ENCODE measurements around the gene LIMK1.
"Not testable (repeated sequence)": the region's sequence is repeated elsewhere in the genome, so short reads cannot be mapped to it uniquely, and the experiment has no call there.

The LIMK1 gene

DNA sequence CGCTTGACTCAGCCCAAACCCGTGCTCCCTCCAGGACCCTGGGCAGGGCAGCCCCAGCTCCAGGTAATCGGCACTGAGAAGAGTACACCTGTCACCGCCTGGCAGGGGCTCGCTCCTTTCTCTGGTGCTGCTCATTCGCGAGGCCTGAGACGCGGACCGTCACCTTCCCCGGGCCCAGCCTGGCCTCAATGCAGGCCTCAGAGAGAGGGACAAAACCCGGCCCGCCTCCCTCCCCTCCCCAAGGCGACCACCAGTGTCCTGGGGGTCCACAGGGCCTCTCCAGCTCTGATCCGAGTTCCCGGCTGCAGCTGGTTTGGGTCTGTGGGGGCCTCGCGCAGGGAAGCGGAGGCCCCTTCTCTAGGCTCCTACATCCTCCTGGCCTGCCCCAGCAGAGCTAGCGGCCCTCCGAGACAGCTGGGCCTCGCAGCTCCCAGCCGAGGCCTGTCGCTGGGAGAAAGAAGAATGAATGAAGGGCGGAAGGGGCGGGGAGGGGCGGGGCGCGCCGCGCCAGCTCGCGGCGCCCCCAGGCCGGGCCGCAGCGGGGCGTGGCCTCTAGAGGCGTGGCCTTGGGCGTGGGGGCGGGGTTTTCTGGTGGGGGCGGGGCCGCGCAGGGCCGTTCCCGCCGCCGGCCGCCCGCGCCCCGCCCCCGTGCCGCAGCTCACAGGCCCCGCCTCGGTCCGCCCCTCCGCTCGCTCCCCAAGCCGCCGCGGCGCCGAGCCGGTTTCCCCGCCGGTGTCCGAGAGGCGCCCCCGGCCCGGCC is at the start of gene LIMK1:
Gene LIMK1 (plus strand): TSS at position 688 of the 760 bp plus-strand sequence. CDS start 187 bp downstream, outside the sequence.
- DNase-seq (ENCODE audit: low read depth in 2 of 2), result peak; percentile 65 to 71

DNA sequence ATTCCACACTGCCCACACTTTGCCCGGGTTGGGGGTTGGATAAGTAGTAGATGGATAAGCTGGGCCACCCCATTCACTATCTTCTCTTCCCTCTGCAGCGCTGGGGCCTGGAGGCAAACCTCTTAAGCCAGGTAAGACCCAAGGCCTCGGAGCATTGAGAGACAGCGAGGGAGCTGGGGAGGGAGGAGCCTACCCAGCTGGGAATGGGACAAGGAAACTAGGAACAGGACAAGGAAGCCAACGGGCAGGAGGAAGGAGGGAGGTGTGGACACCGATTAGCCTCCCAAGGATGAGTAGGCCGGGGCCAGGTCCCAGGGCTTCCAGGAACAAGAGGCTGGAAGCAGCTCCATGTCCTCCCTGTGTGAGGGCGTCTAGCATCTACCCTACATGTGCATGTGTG is 46.0 kb upstream of the LIMK1 start:
- no peak for DNase-seq (ENCODE audit: low read depth in 2 of 2)

- DNase-seq (ENCODE audit: low read depth in 2 of 2), result no peak
Observed at GRCh38 chr7:74038194-74038961, 45.2 kb upstream of the LIMK1 start.

DNA sequence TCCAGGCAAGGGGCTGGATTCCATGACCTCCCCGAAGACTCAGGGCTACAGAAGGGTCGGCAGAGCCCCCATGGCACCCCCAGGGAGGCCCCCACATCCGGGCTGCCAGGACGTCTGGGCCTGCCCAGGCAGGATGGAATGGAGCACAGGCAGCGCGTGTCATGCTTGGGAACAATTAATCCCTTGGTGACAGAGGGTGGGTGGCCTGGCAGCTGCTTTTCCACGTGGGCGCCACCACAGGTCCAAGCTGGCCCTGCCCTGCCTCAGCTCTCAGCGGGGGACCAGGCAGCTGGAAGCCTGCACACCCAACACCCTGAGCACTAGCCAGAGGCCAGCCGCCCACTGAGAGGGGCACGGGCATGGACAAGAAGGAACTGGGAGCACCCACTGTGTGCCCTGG is 44.3 kb upstream of the LIMK1 start:
- DNase-seq (ENCODE audit: low read depth in 2 of 2), result no peak

GRCh38 chr7:74040101-74040790 is 43.4 kb upstream of the LIMK1 start:
- no peak for DNase-seq (ENCODE audit: low read depth in 2 of 2)

DNA sequence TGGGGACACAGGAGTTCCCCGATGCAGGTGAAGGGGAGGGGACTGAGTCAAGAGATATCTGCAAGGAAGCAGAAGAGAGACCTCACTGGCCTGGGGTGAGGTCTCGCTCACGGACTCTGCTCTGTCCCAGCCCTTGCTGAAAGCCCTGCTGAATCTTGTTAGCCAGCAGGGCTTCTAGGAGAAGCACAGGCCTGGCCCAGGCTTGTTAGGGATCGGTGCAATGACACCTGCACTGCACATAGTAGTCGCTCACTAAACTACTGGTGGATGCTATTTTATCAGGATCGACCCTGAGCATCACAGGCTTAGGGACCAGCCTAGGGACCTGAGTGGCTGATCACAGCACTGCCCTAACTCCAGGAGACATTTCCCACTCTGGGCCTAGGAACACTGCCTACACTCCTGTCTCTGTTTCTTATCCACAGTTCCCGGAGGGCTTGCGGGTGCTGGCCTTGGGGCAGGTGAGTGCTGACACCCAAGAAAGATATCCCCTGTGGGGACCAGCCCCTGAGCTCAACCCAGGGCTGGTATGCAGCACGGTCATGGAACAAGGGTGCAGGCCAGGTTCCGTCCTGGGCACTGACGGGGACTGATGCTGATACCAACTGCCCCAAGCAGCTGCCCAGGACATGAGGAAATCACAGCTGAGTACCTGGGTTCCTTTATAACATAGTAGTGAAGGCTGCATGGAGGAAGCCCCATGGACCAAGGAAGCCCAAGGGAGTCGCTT is 42.6 kb upstream of the LIMK1 start:
- DNase-seq (ENCODE audit: low read depth in 2 of 2), result no peak

- no peak for DNase-seq (ENCODE audit: low read depth in 2 of 2)
Observed at GRCh38 chr7:74042746-74043522, 40.7 kb upstream of the LIMK1 start.

DNA sequence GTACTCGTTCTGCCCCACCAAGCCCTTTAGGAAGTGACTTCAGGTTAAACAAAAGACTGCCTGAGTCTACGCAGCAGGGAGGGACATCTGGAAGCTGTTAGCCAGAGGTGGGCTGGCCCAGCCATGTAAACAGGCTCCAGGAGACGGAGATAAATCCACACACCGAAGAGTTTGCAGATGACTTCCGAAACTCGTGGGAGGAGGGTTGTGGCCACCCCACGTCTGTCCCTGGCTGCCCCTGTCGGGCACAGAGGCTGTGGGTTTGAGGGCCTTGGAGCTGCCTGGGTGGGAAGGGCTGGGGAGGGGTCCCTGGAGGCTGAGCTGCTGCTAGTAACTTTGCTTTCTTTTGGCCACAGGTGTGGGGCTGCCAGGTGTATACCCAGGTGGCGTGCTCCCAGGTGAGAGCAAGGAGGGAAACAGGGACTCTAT is 40.1 kb upstream of the LIMK1 start:
- DNase-seq (ENCODE audit: low read depth in 2 of 2), result no peak

GRCh38 chr7:74044366-74045350 is 38.9 kb upstream of the LIMK1 start:
- no peak for DNase-seq (ENCODE audit: low read depth in 2 of 2)

- not testable (repeated sequence) for DNase-seq (ENCODE audit: low read depth in 2 of 2)
Observed at GRCh38 chr7:74046581-74046980, 37.0 kb upstream of the LIMK1 start.

DNA sequence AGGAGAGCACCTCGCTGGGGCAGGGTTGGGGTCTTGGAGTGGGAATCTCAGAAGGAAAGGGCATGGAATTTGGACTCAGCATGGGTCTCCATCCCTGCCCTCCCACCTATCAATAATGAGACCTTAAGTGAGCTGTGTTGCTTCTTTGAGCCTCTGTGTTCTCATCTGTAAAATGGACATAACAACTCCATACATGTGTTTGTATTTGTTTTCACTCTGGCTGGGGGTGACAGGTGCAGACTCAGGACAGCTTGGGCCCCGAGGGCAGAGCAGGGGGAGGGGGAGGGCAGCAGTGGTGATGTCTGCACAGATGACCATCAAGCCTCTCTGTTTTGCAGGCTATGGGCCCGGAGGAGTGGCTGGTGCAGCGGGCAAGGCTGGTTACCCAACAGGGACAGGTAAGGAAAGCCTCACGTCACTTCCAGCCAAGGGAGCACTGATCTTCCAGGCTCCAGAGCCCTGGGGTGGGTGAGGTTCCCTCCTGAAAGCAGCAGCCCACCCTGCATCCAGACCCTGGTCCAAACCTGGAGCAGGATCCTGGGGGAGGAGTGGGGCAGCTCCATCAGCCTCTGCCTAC is 35.7 kb upstream of the LIMK1 start:
- DNase-seq (ENCODE audit: low read depth in 2 of 2), result no peak

DNA sequence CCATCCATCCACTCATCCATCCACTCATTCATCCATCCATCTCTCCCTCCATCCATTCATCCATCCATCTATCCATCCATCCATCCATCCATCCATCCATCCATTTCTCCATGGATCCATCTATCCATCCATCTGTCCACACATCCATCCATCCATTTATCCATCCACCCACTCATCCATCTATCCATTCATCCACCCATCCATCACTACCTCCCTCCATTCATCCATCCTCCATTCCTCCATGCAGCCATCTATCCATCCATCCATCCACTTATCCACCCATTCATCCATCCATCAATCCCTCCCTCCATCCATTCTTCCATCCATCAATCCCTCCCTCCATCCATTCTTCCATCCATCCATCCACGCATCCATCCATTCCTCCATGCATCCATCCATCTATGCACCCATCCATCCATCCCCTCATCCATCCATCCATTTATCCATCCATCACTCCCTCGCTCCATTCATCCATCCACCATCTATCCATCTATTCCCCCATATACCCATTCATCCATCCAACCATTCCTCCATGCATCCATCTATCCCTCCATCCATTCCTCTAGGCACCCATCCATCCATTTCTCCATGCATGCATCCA is 34.5 kb upstream of the LIMK1 start:
- DNase-seq (ENCODE audit: low read depth in 2 of 2), result no peak

DNA sequence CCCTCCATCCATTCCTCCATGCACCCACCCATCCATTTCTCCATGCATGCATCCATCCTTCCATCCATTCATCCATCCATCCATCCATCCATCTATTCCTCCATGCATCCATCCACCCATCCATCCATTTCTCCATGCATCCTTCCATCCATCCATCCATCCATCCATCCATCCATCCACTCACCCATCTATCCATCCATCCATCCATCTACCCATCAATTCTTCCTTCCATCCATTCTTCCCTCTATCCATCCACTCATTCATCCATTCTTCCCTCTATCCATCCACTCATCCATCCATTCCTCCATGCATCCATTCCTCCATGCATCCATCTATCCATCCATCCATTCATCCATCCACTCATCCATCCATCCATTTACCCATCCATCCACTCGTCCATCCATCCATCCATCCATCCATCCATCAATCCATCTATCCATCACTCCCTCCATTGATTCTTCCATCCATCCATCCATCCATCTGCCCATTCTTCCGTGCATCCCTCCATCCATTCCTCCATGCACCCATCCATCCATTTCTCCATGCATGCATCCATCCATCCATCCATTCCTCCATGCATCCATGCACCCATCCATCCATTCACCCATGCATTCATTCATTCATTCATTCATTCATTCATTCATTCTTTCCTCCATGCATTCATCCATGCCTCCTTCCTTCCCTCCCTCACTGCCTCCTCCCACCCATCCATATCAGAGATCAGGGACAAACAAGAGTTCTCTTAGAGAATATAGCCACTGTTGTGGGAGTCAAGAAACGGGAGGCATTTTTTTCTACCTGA is 33.4 kb upstream of the LIMK1 start:
- DNase-seq (ENCODE audit: low read depth in 2 of 2), result no peak

- DNase-seq (ENCODE audit: low read depth in 2 of 2), result no peak
Observed at GRCh38 chr7:74051193-74051592, 32.4 kb upstream of the LIMK1 start.

- DNase-seq (ENCODE audit: low read depth in 2 of 2), result no peak
Observed at GRCh38 chr7:74051629-74052410, 31.8 kb upstream of the LIMK1 start.

GRCh38 chr7:74052628-74053027 is 31.0 kb upstream of the LIMK1 start:
- DNase-seq (ENCODE audit: low read depth in 2 of 2), result no peak

- DNase-seq (ENCODE audit: low read depth in 2 of 2), result no peak
Observed at GRCh38 chr7:74053589-74054186, 29.9 kb upstream of the LIMK1 start.
